HG02885 (cell line): ENCODE data around the gene KSR2.

Experiments
- ATAC-seq: cut with Tn5 transposase; IDR thresholded peaks from one replicate; pipeline ENCODE4 v1.9.1; 2021; ENCODE audit warnings: mild to moderate bottlenecking; ENCODE audit not compliant: unreplicated experiment, poor library complexity

Gene KSR2

GRCh38 chr12:117968151-117968789 lies 520 bp downstream of the KSR2 start:
- no peak for ATAC-seq

DNA sequence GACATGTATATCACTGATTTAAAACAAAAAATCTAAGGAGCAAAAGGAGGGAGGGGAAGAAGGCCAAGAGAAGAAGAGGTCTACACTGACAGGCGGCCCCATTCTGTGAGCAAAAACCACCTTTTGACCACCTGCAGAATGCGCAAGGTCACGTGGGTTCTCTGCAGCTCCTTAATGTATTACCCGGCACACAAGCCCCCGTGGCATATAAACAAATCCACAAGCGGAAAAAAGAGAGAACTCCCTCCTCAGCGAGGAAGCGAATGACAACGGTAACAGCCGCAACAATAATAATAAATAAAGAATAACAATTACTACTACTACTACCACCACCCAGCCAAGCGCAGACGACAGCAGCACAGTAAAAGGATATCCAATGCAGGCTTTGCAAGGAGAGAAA lies 1.3 kb downstream of the KSR2 start:
- ATAC-seq, result no peak

DNA sequence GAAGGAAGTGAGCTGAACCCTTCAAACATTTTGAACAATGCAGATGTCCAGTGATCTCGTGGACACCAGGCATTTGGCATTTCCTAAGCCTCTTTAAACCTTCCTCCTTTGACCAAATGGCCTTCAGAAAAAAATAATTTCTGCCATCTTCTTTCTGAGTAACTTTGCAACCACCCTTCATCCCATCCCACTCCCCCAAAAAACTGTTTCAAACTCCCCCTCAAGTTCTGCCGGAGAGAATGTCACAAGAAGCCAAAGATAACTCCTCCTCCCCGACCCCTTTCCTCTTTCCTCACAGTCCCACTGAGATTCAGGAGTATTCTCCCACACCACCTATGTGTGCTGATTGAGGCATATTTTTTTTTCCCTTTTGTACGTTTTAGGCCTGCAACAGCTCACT lies 1.7 kb downstream of the KSR2 start:
- ATAC-seq, result no peak

DNA sequence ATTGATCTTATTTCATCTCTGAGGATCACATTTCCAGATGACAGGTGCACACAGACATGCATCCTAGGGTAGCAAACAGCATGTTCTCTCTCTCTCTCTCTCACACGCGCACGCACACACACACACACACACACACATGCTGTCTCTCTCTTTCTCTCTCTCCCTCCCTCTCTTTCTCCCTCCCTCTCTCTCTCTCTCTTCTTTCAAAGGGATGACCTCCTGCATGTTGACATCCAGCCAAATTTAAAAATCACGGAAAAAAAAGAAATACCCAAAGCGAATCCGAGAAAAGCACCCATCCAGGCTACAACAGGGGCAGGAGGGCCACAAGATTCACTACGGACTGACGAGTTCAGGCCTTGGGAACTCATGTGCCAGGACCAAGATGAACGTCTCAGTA lies 2.3 kb downstream of the KSR2 start:
- ATAC-seq, result no peak

DNA sequence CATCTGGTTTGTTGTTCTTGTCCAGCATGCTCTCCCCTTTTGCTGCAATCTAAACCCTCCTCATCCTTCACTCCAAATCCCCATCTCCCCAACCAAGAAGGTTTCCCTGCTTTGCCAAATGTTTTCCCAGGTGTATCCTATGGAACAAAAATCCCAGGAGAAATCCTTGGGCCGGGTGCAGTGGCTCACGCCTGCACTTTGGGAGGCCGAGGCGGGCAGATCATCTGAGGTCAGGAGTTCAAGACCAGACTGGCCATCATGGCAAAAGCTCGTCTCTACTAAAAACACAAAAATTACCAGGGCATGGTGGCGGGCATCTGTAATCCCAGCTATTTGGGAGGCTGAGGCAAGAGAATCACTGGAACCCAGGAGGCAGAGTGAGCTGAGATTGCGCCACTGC lies 5.0 kb downstream of the KSR2 start:
- no peak for ATAC-seq

DNA sequence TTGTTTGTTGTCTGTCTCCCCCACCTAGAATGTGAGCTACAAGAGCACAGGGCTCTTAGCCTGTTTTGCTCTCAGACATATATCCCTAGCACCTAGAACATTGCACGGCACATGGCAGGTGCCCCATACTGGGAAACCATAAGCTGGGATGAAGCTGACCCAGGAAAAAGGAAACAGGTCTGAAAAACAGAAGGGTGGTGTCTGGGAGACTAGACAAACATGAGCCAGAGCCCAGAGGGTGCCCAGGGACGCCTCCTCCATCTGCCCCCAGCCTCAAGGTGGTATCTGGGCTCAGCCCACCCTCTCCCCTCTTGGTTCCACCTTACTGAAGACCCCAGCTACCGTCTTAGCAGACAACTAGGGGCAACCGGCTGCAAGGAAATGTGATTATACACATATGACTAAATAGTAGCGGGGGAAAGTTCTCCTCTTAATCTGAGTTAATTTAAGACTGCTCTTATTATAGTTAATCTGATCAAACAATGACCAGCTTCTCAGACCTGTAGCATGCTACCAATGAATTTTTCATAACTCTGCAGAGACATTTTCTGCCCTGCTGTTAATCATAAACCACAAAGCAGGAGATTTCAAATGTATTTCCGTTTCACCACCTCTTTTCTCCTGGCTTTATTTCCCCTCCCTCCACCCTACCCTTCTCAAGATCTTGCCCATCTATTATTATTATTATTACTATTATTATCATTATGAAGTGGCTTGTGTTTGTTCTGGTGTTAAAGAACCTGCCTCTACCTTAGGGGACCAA lies 31.9 kb downstream of the KSR2 start:
- ATAC-seq, result no peak

GRCh38 chr12:117933545-117933944 lies 35.2 kb downstream of the KSR2 start:
- ATAC-seq, result no peak

DNA sequence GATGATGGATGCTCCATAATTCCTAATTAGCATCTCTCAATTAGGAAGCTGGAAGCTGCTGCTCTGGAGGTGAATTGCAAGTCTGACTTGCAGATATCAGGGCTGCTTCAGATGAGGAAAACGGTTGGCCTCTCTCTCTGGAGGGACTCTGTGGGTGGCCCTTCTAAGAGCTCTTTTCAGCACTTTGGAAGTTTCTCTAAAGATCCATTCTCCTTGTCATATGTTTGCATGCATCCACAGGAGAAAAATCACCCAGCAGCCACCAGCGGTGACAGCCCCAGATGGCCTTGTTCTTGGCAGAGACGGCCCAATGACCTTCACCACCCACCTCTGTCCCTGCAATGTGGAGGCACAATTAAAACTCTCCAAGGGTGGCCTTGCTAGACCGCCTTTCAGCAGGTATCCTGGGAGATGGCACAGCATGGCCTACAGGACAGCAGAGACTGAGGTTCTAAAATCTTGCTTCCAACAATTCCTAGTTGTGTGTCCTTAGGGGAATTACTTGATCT lies 42.3 kb downstream of the KSR2 start:
- no peak for ATAC-seq

- no peak for ATAC-seq
These were observed 46.6 kb downstream of the KSR2 start for GRCh38 chr12:117921929-117922777.

- no peak for ATAC-seq
These were observed 49.3 kb downstream of the KSR2 start for GRCh38 chr12:117919479-117919878.

DNA sequence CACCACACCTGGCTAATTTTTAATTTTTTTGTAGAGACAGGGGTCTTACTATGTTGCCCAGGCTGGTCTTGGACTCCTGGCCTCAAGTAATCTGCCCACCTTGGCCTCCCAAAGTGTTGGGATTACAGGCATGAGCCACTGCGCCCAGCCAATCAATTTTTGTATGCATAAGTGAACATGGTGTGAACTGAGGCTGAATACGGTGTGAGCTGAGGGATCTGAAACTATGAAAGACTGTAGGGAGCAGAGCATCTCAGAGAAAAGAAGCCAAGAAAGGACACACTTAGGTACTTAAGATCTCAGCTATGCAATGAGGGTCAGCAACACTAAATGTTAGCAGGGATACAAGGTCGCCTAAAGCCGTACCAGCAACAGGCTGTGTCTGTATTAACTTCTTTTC lies 54.1 kb downstream of the KSR2 start:
- no peak for ATAC-seq

- ATAC-seq, result no peak
These were observed 56.0 kb downstream of the KSR2 start for GRCh38 chr12:117912756-117913155.

DNA sequence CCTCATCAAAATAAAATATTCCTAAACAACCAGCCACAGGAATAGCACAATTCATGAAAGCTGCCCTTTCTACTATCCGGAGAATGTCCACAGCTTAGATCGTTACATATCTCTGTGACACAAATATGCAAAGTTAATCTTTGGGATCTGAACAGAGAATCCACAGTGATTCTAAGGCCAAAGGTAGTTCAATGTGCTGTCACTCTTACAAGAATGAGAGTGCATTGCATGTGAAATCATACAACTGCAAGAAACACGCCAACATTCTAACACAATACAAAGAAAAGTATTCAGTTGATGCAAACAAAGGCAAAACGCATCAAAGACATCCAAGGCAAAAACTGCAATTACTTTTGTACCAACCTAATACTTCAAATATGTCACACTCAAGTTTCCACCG lies 60.4 kb downstream of the KSR2 start:
- no peak for ATAC-seq

GRCh38 chr12:117907108-117907689 lies 61.6 kb downstream of the KSR2 start:
- ATAC-seq, result no peak

- ATAC-seq, result no peak
These were observed 64.7 kb downstream of the KSR2 start for GRCh38 chr12:117904051-117904450.

DNA sequence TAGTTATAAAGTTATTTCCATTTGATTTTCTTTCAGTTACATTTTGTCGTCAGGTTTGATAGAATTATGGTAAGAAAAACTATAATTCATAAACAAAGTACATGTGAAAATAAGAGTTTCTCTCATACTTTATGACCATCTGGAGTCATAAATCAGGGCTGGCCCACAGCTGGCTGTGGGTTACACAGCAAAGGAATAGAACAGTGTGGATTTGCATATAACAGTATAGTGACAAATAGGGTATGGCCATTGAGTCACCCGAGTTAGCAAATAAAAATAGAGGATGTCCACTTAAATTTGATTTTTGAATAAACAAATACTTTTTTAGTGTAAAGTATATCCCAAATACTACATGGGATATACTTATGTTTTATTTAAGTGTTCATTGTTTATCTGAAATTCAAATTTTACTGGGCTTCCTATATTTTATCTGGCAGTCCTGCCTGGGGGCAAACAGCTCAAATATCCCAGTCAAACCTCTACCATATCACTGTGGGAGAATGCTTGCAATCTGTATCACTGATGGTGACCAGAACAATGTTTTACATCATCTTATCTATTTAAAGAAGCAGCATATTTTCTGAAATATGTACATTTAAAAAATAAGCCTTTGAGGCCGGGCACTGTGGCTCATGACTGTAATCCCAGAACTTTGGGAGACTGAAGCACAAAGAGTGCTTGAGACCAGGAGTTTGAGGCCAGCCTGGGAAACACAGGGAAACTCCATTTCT lies 65.5 kb downstream of the KSR2 start:
- no peak for ATAC-seq

DNA sequence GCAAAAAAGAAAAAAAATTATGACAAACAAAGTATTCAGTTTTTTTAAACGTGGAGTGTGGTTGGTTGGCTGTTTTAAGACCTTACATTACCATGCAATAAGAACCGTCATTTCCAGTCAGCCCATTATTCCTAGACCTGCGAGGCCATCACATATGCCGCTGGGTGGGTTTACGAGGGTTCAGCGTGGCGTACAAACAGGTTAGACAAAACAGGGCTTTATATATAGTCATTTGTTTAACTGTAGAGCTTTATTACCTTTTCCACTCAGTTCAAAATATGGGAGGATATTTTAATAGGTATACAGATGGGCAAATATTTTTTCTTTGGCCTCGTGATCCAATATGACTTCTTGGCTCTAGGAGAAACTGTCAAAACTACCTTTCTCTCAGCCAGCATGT lies 67.2 kb downstream of the KSR2 start:
- no peak for ATAC-seq

DNA sequence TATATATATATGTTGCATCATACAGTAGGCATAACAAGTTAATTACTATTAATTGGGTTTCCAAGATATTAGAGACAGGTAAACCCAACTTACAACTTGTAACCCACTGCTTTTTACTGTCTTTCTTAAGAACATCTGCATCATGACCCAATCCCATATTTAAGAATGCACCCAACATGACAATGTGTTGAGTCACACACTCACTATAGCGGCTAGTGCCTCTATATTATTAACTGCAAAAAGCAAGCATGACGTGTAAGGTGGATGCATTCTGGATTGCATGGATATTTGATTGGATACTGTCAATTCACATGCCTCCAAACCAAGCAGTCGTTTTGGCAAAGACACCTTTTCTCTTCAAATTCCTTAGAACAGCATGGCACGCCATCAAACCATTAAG lies 68.2 kb downstream of the KSR2 start:
- no peak for ATAC-seq

DNA sequence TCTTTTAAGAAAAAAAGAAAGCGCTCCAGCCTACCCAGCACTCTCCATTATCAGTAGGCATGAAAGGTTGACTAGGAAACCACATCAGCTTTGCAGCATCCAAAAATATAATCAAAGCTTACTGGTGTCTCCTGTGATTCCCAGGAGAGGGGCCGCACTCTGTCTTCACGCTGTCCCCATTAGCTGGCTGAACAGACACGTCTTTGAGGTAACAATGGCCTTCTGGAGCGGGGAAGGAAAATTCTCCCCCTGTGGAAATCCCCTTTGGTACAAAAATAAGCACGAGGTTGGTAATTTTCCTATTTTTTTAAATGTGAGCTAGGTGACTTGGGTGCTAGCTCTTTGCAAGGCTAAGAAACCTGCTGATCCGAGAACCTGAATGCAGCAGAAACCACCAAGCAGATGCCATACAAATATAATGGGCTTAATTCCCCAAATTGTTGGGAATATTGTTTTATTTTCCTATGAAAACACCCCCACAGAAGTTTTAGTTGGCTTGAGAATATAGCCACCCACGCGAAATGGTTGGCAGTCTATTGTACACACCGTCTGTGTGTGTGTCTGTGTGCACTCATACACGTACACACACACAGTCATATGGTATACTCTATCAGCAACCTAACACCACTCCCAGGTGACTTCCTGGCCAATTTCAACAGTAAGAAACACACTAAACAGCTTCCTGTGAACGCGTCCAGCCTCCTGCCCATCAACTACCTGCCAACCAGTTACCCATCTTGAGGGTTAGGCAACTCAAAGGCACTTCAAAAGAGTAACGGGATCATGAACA lies 71.2 kb downstream of the KSR2 start:
- no peak for ATAC-seq
